ENCODE data around the gene WTIP. TPM values are rescaled to one million over a fixed set of nuclear protein-coding genes. Genes with fewer than 3 reads are reported as not detected.

WTIP gene
- total RNA-seq, 1 experiment from 2014 or later = 4.7 TPM

DNA sequence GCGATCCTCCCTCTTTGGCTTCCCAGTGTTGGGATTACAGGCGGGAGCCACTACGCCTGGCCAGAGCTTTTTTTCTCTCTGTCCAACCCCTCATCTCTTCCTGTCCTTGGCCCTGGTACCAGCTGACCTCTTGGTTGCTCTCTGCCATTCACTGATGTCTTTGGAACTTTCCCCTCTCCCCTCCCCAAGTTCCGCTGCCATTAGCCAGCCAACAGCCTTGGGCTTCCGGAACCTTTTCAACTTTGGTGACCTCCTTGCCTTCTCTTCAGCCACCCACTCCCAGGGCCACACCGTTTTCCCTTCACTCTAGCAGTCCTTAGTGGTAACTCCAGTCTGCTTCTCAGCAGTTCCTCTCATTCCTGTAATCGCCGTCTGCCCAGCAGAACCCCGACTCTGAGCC is 4.3 kb downstream of the WTIP start:
- Histone ChIP-seq H3K9me3 (ENCODE audit: low read depth, low read length, poor library complexity, severe bottlenecking) (no peaks in the 10 kb centered on the region), H3K4me3 (ENCODE audit: low read depth, low read length, poor library complexity, severe bottlenecking) (no peak overlapping the region), H3K36me3 (ENCODE audit: insufficient read depth, low read length, poor library complexity, severe bottlenecking) (no peaks in the 10 kb centered on the region), H3K27me3 (replicated peaks; ENCODE audit: insufficient read depth, low read depth, low read length, poor library complexity) (no peaks in the 10 kb centered on the region), H3K4me1 (ENCODE audit: insufficient read depth, low read length, poor library complexity, severe bottlenecking) (no peaks in the 10 kb centered on the region), H3K27ac (ENCODE audit: low read depth, low read length, poor library complexity, severe bottlenecking) (no peak overlapping the region)
- TF ChIP-seq EZH2 (IDR thresholded peaks at IDR 0.05; ENCODE audit: borderline replicate concordance, low read depth, low read length, poor library complexity, severe bottlenecking) = no peak
- TF ChIP-seq, protein P1, sequence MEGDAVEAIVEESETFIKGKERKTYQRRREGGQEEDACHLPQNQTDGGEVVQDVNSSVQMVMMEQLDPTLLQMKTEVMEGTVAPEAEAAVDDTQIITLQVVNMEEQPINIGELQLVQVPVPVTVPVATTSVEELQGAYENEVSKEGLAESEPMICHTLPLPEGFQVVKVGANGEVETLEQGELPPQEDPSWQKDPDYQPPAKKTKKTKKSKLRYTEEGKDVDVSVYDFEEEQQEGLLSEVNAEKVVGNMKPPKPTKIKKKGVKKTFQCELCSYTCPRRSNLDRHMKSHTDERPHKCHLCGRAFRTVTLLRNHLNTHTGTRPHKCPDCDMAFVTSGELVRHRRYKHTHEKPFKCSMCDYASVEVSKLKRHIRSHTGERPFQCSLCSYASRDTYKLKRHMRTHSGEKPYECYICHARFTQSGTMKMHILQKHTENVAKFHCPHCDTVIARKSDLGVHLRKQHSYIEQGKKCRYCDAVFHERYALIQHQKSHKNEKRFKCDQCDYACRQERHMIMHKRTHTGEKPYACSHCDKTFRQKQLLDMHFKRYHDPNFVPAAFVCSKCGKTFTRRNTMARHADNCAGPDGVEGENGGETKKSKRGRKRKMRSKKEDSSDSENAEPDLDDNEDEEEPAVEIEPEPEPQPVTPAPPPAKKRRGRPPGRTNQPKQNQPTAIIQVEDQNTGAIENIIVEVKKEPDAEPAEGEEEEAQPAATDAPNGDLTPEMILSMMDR (conservative IDR thresholded peaks at IDR 0.05; ENCODE audit: low read depth, low read length) = no peak
- BruUV-seq (replicated peaks) = no TSS peak
- CTCF ChIA-PET = no interaction called here
- DNase-seq (ENCODE audit: low spot score) = no peak
- intact Hi-C loops (cut with micrococcal nuclease; ENCODE audit: unreplicated experiment) = no loop called here
- POLR2A ChIA-PET (ENCODE audit: low non-redundant PET) = no interaction called here

DNA sequence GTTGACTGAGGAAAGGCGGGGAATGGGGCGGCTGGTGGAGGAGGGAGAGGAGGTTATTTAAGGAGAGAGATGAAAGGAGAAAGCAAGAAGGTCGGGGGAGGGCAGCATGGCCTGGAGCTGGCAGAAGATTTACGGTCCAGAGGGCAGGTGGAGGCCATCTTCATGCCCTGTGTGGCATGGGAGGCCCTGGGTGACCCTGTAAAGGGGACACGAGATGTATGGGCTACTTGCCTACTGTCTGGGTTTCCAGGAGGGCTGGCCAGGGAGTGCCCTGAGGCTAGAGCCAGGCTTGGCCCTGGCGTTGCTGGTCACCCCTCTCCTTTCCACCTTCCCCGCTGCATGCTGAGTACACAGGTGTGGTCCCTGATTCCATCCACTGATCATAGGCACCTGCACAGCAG is 6.1 kb downstream of the WTIP start:
- DNase-seq (ENCODE audit: low spot score) = no peak
- Histone ChIP-seq H3K36me3 (ENCODE audit: insufficient read depth, low read length, poor library complexity, severe bottlenecking) (no peaks in the 10 kb centered on the region), H3K27me3 (replicated peaks; ENCODE audit: insufficient read depth, low read depth, low read length, poor library complexity) (no peaks in the 10 kb centered on the region), H3K4me3 (ENCODE audit: low read depth, low read length, poor library complexity, severe bottlenecking) (no peak overlapping the region), H3K4me1 (ENCODE audit: insufficient read depth, low read length, poor library complexity, severe bottlenecking) (no peaks in the 10 kb centered on the region), H3K27ac (ENCODE audit: low read depth, low read length, poor library complexity, severe bottlenecking) (no peak overlapping the region), H3K9me3 (ENCODE audit: low read depth, low read length, poor library complexity, severe bottlenecking) (no peaks in the 10 kb centered on the region)
- CTCF ChIA-PET = no interaction called here
- POLR2A ChIA-PET (ENCODE audit: low non-redundant PET) = no interaction called here
- TF ChIP-seq EZH2 (IDR thresholded peaks at IDR 0.05; ENCODE audit: borderline replicate concordance, low read depth, low read length, poor library complexity, severe bottlenecking) = no peak
- TF ChIP-seq, protein P1 (conservative IDR thresholded peaks at IDR 0.05; ENCODE audit: low read depth, low read length) = no peak
- intact Hi-C loops (cut with micrococcal nuclease; ENCODE audit: unreplicated experiment) = no loop called here
- no TSS peak for BruUV-seq (replicated peaks)

DNA sequence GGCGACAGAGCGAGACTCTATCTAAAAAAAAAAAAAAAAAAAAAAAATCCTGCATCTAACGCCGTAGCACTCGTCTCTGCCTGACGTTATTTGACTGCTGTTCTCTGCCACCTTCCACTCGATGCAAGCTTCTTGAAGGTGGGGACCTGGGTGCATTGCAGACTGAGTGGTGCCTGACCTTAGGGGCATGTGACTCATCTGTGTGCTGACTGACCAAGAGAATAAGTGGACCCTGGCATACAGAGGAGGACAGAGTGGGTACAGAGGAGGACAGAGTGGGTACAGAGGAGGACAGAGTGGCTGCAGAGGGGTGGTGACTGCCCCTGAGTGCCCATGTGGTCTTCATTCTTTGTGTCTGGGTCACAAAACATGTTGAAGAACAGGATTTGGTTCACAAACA is 7.6 kb downstream of the WTIP start:
- intact Hi-C loops (cut with micrococcal nuclease; ENCODE audit: unreplicated experiment) = no loop called here
- CTCF ChIA-PET = no interaction called here
- no TSS peak for BruUV-seq (replicated peaks)
- TF ChIP-seq, protein P1 (conservative IDR thresholded peaks at IDR 0.05; ENCODE audit: low read depth, low read length) = no peak
- TF ChIP-seq EZH2 (IDR thresholded peaks at IDR 0.05; ENCODE audit: borderline replicate concordance, low read depth, low read length, poor library complexity, severe bottlenecking) = no peak
- POLR2A ChIA-PET (ENCODE audit: low non-redundant PET) = no interaction called here
- H3K9me3 ChIP-seq (ENCODE audit: low read depth, low read length, poor library complexity, severe bottlenecking) = no peaks in the 10 kb centered on the region
- H3K4me1 ChIP-seq (ENCODE audit: insufficient read depth, low read length, poor library complexity, severe bottlenecking) = no peaks in the 10 kb centered on the region
- H3K27ac ChIP-seq (ENCODE audit: low read depth, low read length, poor library complexity, severe bottlenecking) = no peak overlapping the region
- no peak for DNase-seq (ENCODE audit: low spot score)
- no peaks in the 10 kb centered on the region for H3K27me3 ChIP-seq (replicated peaks; ENCODE audit: insufficient read depth, low read depth, low read length, poor library complexity)
- H3K36me3 ChIP-seq (ENCODE audit: insufficient read depth, low read length, poor library complexity, severe bottlenecking) = peaks cover 5% of the 10 kb centered on the region
- no peak overlapping the region for H3K4me3 ChIP-seq (ENCODE audit: low read depth, low read length, poor library complexity, severe bottlenecking)

All from A673 (cell line).